ENCODE data around the gene RASL10B. TPM values are rescaled to one million over a fixed set of nuclear protein-coding genes. Genes with fewer than 3 reads are reported as not detected.

The RASL10B gene
- total RNA-seq, 1 donor from 2014 or later: 4.8 TPM

DNA sequence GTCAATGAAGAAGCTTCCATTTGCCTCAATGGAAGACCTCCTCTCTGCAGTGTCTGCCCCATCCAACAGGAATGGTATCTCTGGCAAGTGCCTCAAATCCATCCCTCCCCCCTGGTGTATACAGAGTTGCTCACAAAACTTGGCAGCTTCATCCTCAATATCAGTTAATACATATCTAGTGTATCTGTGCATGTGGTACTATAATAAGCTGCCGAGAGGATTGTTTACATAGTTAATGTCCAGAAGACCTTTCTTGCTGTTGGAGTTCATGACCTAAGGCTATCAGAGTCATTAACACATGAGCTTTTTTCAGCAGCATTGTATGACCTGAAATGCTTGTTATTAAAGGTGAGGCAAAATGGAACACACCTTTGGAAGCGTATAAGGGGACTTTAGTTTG is 14.0 kb upstream of the RASL10B start:
- TF ChIP-seq EZH2phosphoT487 (IDR thresholded peaks at IDR 0.05) (no peak), EZH2 (IDR thresholded peaks at IDR 0.05) (no peak)
- TF ChIP-seq, protein P1, sequence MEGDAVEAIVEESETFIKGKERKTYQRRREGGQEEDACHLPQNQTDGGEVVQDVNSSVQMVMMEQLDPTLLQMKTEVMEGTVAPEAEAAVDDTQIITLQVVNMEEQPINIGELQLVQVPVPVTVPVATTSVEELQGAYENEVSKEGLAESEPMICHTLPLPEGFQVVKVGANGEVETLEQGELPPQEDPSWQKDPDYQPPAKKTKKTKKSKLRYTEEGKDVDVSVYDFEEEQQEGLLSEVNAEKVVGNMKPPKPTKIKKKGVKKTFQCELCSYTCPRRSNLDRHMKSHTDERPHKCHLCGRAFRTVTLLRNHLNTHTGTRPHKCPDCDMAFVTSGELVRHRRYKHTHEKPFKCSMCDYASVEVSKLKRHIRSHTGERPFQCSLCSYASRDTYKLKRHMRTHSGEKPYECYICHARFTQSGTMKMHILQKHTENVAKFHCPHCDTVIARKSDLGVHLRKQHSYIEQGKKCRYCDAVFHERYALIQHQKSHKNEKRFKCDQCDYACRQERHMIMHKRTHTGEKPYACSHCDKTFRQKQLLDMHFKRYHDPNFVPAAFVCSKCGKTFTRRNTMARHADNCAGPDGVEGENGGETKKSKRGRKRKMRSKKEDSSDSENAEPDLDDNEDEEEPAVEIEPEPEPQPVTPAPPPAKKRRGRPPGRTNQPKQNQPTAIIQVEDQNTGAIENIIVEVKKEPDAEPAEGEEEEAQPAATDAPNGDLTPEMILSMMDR (IDR thresholded peaks at IDR 0.05): no peak
- Histone ChIP-seq H3K79me2 (ENCODE audit: low read depth) (no peaks in the 10 kb centered on the region), H3K4me3 (no peak overlapping the region), H3K4me1 (peaks cover 26% of the 10 kb centered on the region), H3K27me3 (no peaks in the 10 kb centered on the region), H4K20me1 (ENCODE audit: low read depth) (peaks cover 19% of the 10 kb centered on the region), H3K36me3 (no peaks in the 10 kb centered on the region), H3K4me2 (no peak overlapping the region), H3K27ac (no peak overlapping the region), H2AFZ (replicated peaks) (no peak overlapping the region), H3K9me3 (ENCODE audit: low read depth) (no peaks in the 10 kb centered on the region), H3F3A (ENCODE audit: low read depth) (peaks cover 7% of the 10 kb centered on the region), H3K9ac (no peak overlapping the region)
- Mint-ChIP-seq H3K27me3 (ENCODE audit: insufficient read depth, low read depth) (no peaks in the 10 kb centered on the region), H3K36me3 (peaks cover 10% of the 10 kb centered on the region), H3K9me3 (no peaks in the 10 kb centered on the region), H3K27ac (no peak overlapping the region), H3K4me1 (peaks cover 10% of the 10 kb centered on the region), H3K4me3 (no peak overlapping the region)
- no peak for DNase-seq (ENCODE audit: low spot score)

DNA sequence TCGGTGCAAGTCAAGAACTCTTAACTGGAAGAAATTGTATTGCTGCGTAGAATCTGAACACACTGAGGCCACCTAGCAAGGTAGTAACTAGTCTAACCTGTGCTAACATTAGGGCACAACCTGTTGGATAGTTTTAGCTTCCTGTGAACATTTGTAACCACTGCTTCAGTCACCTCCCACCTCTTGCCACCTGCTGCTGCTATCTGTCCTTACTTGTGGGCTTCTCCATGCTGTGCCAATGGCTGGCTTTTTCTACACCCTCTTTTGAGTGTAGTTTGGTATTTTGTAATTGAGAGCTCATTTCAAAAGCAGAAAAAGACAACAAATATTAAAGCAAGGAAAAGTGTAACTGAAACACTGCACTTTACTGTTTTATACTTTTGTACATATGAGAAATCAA is 7.7 kb upstream of the RASL10B start:
- H3K4me1 ChIP-seq: peaks cover 13% of the 10 kb centered on the region
- no peak overlapping the region for H2AFZ ChIP-seq (replicated peaks)
- no peaks in the 10 kb centered on the region for H3K36me3 ChIP-seq
- H3K27ac ChIP-seq: no peak overlapping the region
- H3K9me3 ChIP-seq (ENCODE audit: low read depth): no peaks in the 10 kb centered on the region
- H3K79me2 ChIP-seq (ENCODE audit: low read depth): no peaks in the 10 kb centered on the region
- no peaks in the 10 kb centered on the region for H3F3A ChIP-seq (ENCODE audit: low read depth)
- no peaks in the 10 kb centered on the region for H3K9me3 Mint-ChIP-seq
- H4K20me1 ChIP-seq (ENCODE audit: low read depth): peaks cover 28% of the 10 kb centered on the region
- H3K36me3 Mint-ChIP-seq: peaks cover 12% of the 10 kb centered on the region
- no peak for DNase-seq (ENCODE audit: low spot score)
- H3K27me3 ChIP-seq: no peaks in the 10 kb centered on the region
- no peak for TF ChIP-seq EZH2 (IDR thresholded peaks at IDR 0.05)
- TF ChIP-seq EZH2phosphoT487 (IDR thresholded peaks at IDR 0.05): no peak
- TF ChIP-seq, protein P1 (IDR thresholded peaks at IDR 0.05): no peak
- peaks cover 27% of the 10 kb centered on the region for H3K4me1 Mint-ChIP-seq
- H3K9ac ChIP-seq: no peak overlapping the region
- H3K27ac Mint-ChIP-seq: no peak overlapping the region
- no peak overlapping the region for H3K4me3 ChIP-seq
- no peaks in the 10 kb centered on the region for H3K27me3 Mint-ChIP-seq (ENCODE audit: insufficient read depth, low read depth)
- no peak overlapping the region for H3K4me2 ChIP-seq
- H3K4me3 Mint-ChIP-seq: no peak overlapping the region

DNA sequence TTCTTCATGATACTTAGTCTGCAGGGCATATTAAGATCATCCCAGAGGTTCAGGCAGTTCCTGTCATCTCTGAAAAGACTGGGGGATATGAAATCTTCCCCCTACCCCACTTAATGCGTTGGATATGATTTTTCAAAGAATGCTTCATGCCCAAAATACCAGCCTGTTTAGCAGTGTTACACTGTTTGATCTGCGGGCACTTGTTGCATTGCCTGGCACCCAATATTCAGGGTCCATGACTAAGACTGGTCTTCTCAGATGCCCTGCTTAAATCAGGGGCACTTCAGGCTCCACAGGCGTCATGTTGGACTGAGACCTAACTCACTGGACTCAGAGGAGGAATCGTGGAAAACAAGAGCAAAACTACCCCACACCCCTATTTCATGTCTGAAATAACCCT is 6.4 kb upstream of the RASL10B start:
- Histone ChIP-seq H3F3A (ENCODE audit: low read depth) (peaks cover 11% of the 10 kb centered on the region), H3K4me1 (peaks cover 25% of the 10 kb centered on the region), H3K4me2 (no peak overlapping the region), H3K4me3 (no peak overlapping the region), H3K27ac (no peak overlapping the region), H3K79me2 (ENCODE audit: low read depth) (no peaks in the 10 kb centered on the region), H2AFZ (replicated peaks) (no peak overlapping the region), H3K27me3 (no peaks in the 10 kb centered on the region), H3K9ac (no peak overlapping the region), H3K9me3 (ENCODE audit: low read depth) (no peaks in the 10 kb centered on the region), H3K36me3 (no peaks in the 10 kb centered on the region), H4K20me1 (ENCODE audit: low read depth) (peaks cover 38% of the 10 kb centered on the region)
- no peaks in the 10 kb centered on the region for H3K9me3 Mint-ChIP-seq
- no peak overlapping the region for H3K27ac Mint-ChIP-seq
- H3K4me3 Mint-ChIP-seq: no peak overlapping the region
- peaks cover 9% of the 10 kb centered on the region for H3K36me3 Mint-ChIP-seq
- H3K27me3 Mint-ChIP-seq (ENCODE audit: insufficient read depth, low read depth): peaks cover 2% of the 10 kb centered on the region
- no peak for TF ChIP-seq EZH2 (IDR thresholded peaks at IDR 0.05)
- TF ChIP-seq, protein P1 (IDR thresholded peaks at IDR 0.05): no peak
- TF ChIP-seq EZH2phosphoT487 (IDR thresholded peaks at IDR 0.05): no peak
- H3K4me1 Mint-ChIP-seq: peaks cover 37% of the 10 kb centered on the region
- DNase-seq (ENCODE audit: low spot score): no peak

Measured in neural progenitor cell (in vitro differentiated cells).